Measurements from ENCODE around the gene YEATS2. TPM values are rescaled to one million over a fixed set of nuclear protein-coding genes. Genes with fewer than 3 reads are reported as not detected.

Gene YEATS2
- total and polyA plus RNA-seq, 2 experiments from 2014 or later: 15.2 to 72.8 TPM

DNA sequence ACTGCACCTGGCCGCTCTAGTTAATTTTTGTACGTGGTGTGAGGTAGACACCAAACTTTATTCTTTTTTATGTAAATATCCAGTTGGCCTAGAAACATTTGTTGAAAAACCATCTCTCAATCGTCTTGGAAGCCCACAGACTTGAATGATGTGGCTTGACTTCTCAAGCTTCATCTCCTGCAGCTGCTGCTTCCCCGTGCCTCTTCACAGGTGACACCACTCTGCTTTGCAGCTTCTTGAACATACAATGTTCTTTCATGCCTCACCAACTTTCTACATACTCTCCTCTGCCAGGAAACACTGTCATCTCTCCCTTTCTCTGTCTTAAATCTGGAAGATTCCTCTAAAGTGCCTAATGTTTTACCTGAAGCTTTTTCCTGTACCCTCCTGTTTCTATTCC, 92.2 kb downstream of the YEATS2 start:
- TF ChIP-seq STAT1 (IDR thresholded peaks at IDR 0.05; ENCODE audit: unreplicated experiment): no peak
- no peak for TF ChIP-seq POLR2AphosphoS5 (IDR thresholded peaks at IDR 0.05; ENCODE audit: low read depth)
- TF ChIP-seq, protein P1, sequence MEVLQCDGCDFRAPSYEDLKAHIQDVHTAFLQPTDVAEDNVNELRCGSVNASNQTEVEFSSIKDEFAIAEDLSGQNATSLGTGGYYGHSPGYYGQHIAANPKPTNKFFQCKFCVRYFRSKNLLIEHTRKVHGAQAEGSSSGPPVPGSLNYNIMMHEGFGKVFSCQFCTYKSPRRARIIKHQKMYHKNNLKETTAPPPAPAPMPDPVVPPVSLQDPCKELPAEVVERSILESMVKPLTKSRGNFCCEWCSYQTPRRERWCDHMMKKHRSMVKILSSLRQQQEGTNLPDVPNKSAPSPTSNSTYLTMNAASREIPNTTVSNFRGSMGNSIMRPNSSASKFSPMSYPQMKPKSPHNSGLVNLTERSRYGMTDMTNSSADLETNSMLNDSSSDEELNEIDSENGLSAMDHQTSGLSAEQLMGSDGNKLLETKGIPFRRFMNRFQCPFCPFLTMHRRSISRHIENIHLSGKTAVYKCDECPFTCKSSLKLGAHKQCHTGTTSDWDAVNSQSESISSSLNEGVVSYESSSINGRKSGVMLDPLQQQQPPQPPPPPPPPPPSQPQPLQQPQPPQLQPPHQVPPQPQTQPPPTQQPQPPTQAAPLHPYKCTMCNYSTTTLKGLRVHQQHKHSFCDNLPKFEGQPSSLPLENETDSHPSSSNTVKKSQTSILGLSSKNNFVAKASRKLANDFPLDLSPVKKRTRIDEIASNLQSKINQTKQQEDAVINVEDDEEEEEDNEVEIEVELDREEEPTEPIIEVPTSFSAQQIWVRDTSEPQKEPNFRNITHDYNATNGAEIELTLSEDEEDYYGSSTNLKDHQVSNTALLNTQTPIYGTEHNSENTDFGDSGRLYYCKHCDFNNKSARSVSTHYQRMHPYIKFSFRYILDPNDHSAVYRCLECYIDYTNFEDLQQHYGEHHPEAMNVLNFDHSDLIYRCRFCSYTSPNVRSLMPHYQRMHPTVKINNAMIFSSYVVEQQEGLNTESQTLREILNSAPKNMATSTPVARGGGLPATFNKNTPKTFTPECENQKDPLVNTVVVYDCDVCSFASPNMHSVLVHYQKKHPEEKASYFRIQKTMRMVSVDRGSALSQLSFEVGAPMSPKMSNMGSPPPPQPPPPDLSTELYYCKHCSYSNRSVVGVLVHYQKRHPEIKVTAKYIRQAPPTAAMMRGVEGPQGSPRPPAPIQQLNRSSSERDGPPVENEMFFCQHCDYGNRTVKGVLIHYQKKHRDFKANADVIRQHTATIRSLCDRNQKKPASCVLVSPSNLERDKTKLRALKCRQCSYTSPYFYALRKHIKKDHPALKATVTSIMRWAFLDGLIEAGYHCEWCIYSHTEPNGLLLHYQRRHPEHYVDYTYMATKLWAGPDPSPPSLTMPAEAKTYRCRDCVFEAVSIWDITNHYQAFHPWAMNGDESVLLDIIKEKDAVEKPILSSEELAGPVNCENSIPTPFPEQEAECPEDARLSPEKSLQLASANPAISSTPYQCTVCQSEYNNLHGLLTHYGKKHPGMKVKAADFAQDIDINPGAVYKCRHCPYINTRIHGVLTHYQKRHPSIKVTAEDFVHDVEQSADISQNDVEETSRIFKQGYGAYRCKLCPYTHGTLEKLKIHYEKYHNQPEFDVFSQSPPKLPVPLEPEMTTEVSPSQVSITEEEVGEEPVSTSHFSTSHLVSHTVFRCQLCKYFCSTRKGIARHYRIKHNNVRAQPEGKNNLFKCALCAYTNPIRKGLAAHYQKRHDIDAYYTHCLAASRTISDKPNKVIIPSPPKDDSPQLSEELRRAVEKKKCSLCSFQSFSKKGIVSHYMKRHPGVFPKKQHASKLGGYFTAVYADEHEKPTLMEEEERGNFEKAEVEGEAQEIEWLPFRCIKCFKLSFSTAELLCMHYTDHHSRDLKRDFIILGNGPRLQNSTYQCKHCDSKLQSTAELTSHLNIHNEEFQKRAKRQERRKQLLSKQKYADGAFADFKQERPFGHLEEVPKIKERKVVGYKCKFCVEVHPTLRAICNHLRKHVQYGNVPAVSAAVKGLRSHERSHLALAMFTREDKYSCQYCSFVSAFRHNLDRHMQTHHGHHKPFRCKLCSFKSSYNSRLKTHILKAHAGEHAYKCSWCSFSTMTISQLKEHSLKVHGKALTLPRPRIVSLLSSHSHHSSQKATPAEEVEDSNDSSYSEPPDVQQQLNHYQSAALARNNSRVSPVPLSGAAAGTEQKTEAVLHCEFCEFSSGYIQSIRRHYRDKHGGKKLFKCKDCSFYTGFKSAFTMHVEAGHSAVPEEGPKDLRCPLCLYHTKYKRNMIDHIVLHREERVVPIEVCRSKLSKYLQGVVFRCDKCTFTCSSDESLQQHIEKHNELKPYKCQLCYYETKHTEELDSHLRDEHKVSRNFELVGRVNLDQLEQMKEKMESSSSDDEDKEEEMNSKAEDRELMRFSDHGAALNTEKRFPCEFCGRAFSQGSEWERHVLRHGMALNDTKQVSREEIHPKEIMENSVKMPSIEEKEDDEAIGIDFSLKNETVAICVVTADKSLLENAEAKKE (CRISPR knock-in tag; IDR thresholded peaks at IDR 0.05): no peak
- TF ChIP-seq EZH2phosphoT487 (IDR thresholded peaks at IDR 0.05; ENCODE audit: unreplicated experiment): no peak
- TF ChIP-seq, protein P2, sequence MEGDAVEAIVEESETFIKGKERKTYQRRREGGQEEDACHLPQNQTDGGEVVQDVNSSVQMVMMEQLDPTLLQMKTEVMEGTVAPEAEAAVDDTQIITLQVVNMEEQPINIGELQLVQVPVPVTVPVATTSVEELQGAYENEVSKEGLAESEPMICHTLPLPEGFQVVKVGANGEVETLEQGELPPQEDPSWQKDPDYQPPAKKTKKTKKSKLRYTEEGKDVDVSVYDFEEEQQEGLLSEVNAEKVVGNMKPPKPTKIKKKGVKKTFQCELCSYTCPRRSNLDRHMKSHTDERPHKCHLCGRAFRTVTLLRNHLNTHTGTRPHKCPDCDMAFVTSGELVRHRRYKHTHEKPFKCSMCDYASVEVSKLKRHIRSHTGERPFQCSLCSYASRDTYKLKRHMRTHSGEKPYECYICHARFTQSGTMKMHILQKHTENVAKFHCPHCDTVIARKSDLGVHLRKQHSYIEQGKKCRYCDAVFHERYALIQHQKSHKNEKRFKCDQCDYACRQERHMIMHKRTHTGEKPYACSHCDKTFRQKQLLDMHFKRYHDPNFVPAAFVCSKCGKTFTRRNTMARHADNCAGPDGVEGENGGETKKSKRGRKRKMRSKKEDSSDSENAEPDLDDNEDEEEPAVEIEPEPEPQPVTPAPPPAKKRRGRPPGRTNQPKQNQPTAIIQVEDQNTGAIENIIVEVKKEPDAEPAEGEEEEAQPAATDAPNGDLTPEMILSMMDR (conservative IDR thresholded peaks at IDR 0.05; ENCODE audit: low read depth in 2 of 2): no peak
- TF ChIP-seq EZH2 (IDR thresholded peaks at IDR 0.05; ENCODE audit: low read depth, unreplicated experiment): no peak
- TF ChIP-seq ZNF331 (CRISPR knock-in tag; IDR thresholded peaks at IDR 0.05; ENCODE audit: low read depth): no peak
- TF ChIP-seq, protein P3, sequence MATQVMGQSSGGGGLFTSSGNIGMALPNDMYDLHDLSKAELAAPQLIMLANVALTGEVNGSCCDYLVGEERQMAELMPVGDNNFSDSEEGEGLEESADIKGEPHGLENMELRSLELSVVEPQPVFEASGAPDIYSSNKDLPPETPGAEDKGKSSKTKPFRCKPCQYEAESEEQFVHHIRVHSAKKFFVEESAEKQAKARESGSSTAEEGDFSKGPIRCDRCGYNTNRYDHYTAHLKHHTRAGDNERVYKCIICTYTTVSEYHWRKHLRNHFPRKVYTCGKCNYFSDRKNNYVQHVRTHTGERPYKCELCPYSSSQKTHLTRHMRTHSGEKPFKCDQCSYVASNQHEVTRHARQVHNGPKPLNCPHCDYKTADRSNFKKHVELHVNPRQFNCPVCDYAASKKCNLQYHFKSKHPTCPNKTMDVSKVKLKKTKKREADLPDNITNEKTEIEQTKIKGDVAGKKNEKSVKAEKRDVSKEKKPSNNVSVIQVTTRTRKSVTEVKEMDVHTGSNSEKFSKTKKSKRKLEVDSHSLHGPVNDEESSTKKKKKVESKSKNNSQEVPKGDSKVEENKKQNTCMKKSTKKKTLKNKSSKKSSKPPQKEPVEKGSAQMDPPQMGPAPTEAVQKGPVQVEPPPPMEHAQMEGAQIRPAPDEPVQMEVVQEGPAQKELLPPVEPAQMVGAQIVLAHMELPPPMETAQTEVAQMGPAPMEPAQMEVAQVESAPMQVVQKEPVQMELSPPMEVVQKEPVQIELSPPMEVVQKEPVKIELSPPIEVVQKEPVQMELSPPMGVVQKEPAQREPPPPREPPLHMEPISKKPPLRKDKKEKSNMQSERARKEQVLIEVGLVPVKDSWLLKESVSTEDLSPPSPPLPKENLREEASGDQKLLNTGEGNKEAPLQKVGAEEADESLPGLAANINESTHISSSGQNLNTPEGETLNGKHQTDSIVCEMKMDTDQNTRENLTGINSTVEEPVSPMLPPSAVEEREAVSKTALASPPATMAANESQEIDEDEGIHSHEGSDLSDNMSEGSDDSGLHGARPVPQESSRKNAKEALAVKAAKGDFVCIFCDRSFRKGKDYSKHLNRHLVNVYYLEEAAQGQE (IDR thresholded peaks at IDR 0.05; ENCODE audit: unreplicated experiment): no peak
- TF ChIP-seq, protein P4, sequence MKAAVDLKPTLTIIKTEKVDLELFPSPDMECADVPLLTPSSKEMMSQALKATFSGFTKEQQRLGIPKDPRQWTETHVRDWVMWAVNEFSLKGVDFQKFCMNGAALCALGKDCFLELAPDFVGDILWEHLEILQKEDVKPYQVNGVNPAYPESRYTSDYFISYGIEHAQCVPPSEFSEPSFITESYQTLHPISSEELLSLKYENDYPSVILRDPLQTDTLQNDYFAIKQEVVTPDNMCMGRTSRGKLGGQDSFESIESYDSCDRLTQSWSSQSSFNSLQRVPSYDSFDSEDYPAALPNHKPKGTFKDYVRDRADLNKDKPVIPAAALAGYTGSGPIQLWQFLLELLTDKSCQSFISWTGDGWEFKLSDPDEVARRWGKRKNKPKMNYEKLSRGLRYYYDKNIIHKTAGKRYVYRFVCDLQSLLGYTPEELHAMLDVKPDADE (IDR thresholded peaks at IDR 0.05): no peak
- peaks cover 77% of the 10 kb centered on the region for H3K36me3 Mint-ChIP-seq (ENCODE audit: low read depth)
- H3K4me3 Mint-ChIP-seq: no peak overlapping the region
- H3K4me2 ChIP-seq: no peak overlapping the region
- no peaks in the 10 kb centered on the region for H3K4me1 ChIP-seq (ENCODE audit: insufficient read depth)
- H3K27me3 ChIP-seq (ENCODE audit: insufficient read depth): no peaks in the 10 kb centered on the region
- H2AFZ ChIP-seq: no peak overlapping the region
- H3K79me2 ChIP-seq (replicated peaks; ENCODE audit: insufficient read depth): peaks cover 10% of the 10 kb centered on the region; the same call in 1 of the 2 replicates
- no peak for DNase-seq (ENCODE audit: low spot score)
- H3K4me1 Mint-ChIP-seq: no peaks in the 10 kb centered on the region
- peaks cover 16% of the 10 kb centered on the region for H4K20me1 ChIP-seq (replicated peaks; ENCODE audit: insufficient read depth)
- no peak overlapping the region for H3K27ac Mint-ChIP-seq
- H3K9me3 Mint-ChIP-seq: no peaks in the 10 kb centered on the region
- no peak overlapping the region for H3K27ac ChIP-seq (ENCODE audit: low read depth)
- no peaks in the 10 kb centered on the region for H3K9me2 ChIP-seq (ENCODE audit: insufficient read depth)
- peaks cover 2% of the 10 kb centered on the region for H3K27me3 Mint-ChIP-seq (ENCODE audit: insufficient read depth, low read depth, poor library complexity)
- H3F3A ChIP-seq (replicated peaks; ENCODE audit: low read depth): no peaks in the 10 kb centered on the region
- no peak overlapping the region for H3K4me3 ChIP-seq
- ATAC-seq: no peak
- H3K36me3 ChIP-seq (ENCODE audit: insufficient read depth): peaks cover 53% of the 10 kb centered on the region

All from GM23338 (cell line).